ENCODE data around the gene CLASP1. TPM values are rescaled to one million over a fixed set of nuclear protein-coding genes. Genes with fewer than 3 reads are reported as not detected.
"Not testable (repeated sequence)": the region's sequence is repeated elsewhere in the genome, so short reads cannot be mapped to it uniquely, and the experiment has no call there.

The CLASP1 gene
- total and polyA plus RNA-seq, 2 experiments from 2014 or later: 20.1 to 37.4 TPM

DNA sequence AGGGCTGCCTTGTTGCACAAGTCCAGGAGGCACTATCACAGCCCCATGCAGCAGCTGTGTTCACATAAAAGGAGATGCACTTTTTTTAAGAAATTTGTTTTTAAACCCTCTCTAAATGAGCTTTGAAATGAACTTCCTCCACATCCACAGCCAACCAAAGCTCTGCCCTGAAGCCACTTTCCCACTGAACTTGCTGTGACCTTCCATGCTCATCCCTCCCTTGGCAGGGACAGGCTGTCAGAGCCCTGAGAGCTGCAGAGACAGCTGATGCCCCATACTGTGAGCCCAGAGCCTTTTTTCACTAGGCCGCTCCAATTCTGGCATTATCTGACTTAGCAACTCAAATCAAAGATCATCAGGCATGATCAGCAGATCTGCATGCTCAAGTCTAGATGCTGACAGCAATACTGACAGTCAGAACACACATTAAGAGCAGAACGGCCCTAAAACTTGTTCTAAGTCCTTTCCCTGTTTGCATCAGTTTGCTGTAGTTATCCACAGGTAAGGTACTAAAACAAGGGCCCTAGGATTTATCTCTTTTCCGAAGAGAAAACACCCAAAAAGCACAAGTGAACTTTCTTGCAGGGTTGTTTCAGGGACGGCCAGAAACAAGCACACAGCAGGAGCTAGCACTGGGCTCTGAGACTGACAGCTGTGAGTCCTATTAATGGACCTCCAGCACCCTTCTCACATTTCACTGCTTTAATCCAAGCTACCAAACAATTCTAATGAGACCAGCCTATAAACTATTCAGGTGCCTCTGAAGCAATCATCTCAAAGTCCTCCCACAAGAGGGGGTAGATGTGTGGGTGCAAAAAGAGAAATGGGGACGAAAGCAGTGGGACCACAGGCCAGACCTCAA, 83.6 kb downstream of the CLASP1 start:
- Histone ChIP-seq H3K27me3 (replicated peaks; ENCODE audit: insufficient read depth) (no peaks in the 10 kb centered on the region), H3K4me3 (no peak overlapping the region), H2AFZ (no peak overlapping the region), H3K9me3 (ENCODE audit: low read depth) (no peaks in the 10 kb centered on the region), H3K27ac (no peak overlapping the region), H3K79me2 (ENCODE audit: insufficient read depth) (peaks cover 81% of the 10 kb centered on the region), H3K4me1 (ENCODE audit: insufficient read depth) (peaks cover 26% of the 10 kb centered on the region), H3K9ac (no peak overlapping the region), H4K20me1 (ENCODE audit: insufficient read depth) (peaks cover 23% of the 10 kb centered on the region), H3K4me2 (ENCODE audit: unreplicated experiment) (no peak overlapping the region), H3K36me3 (ENCODE audit: low read depth) (no peaks in the 10 kb centered on the region), H3K9me2 (ENCODE audit: insufficient read depth) (no peaks in the 10 kb centered on the region), H3F3A (ENCODE audit: insufficient read depth) (peaks cover 28% of the 10 kb centered on the region)
- in situ Hi-C loops (cut with MboI): no loop called here
- 50 to 51% methylated on average over 5 of the region's 5 CpGs for WGBS, 2 experiments (ENCODE audit: low coverage in 1 of 2, low lambda C conversion rate in 2 of 2, missing lambda C conversion rate in 2 of 2)
- DNase-seq: peak; percentile 10
- TF ChIP-seq EZH2phosphoT487 (IDR thresholded peaks at IDR 0.05; ENCODE audit: insufficient read depth, low read depth) (no peak), EZH2 (IDR thresholded peaks at IDR 0.05; ENCODE audit: insufficient read depth, poor library complexity, severe bottlenecking) (no peak)

DNA sequence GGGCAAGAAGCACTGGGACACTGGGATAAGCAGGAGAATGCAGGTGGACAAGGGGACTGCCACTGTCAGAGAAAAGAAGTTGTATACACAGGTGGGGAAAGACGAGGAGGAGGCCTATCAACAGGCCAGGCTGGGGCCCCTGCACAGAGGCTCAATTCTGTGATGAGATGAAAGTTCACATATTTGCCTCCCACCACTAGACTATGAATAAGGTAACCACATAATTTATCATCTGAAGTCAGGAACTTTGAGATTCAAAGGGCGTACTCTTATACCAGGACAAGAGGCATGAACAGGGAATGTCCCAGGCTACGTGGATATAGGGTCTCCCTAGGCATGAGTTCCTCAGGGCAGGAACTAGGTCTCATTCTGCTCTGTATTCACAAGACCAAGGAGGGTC, 84.4 kb downstream of the CLASP1 start:
- H3K79me2 ChIP-seq (ENCODE audit: insufficient read depth): peaks cover 88% of the 10 kb centered on the region
- DNase-seq: no peak
- peaks cover 35% of the 10 kb centered on the region for H3F3A ChIP-seq (ENCODE audit: insufficient read depth)
- H3K27me3 ChIP-seq (replicated peaks; ENCODE audit: insufficient read depth): no peaks in the 10 kb centered on the region
- H3K27ac ChIP-seq: no peak overlapping the region
- H3K4me1 ChIP-seq (ENCODE audit: insufficient read depth): peaks cover 26% of the 10 kb centered on the region
- in situ Hi-C loops (cut with MboI): no loop called here
- no peak overlapping the region for H3K4me2 ChIP-seq (ENCODE audit: unreplicated experiment)
- no peak overlapping the region for H3K9ac ChIP-seq
- no peak overlapping the region for H2AFZ ChIP-seq
- H3K9me2 ChIP-seq (ENCODE audit: insufficient read depth): no peaks in the 10 kb centered on the region
- TF ChIP-seq EZH2 (IDR thresholded peaks at IDR 0.05; ENCODE audit: insufficient read depth, poor library complexity, severe bottlenecking) (no peak), EZH2phosphoT487 (IDR thresholded peaks at IDR 0.05; ENCODE audit: insufficient read depth, low read depth) (no peak)
- H4K20me1 ChIP-seq (ENCODE audit: insufficient read depth): peaks cover 30% of the 10 kb centered on the region
- no peaks in the 10 kb centered on the region for H3K36me3 ChIP-seq (ENCODE audit: low read depth)
- 96 to 98% methylated on average over 3 of the region's 3 CpGs for WGBS, 2 experiments (ENCODE audit: low coverage in 1 of 2, low lambda C conversion rate in 2 of 2, missing lambda C conversion rate in 2 of 2)
- H3K9me3 ChIP-seq (ENCODE audit: low read depth): no peaks in the 10 kb centered on the region
- no peak overlapping the region for H3K4me3 ChIP-seq

- H3K36me3 ChIP-seq (ENCODE audit: low read depth); H3K27me3 ChIP-seq (replicated peaks; ENCODE audit: insufficient read depth); DNase-seq; H2AFZ ChIP-seq; in situ Hi-C loops (cut with MboI); H3K9me2 ChIP-seq (ENCODE audit: insufficient read depth); H3K9me3 ChIP-seq (ENCODE audit: low read depth); H3K27ac ChIP-seq; H3K9ac ChIP-seq; H3K4me3 ChIP-seq; H3K4me2 ChIP-seq (ENCODE audit: unreplicated experiment): not testable (repeated sequence)
- Histone ChIP-seq H3K4me1 (ENCODE audit: insufficient read depth) (peaks cover 26% of the 10 kb centered on the region), H4K20me1 (ENCODE audit: insufficient read depth) (peaks cover 31% of the 10 kb centered on the region), H3K79me2 (ENCODE audit: insufficient read depth) (peaks cover 89% of the 10 kb centered on the region), H3F3A (ENCODE audit: insufficient read depth) (peaks cover 35% of the 10 kb centered on the region)
- WGBS, 2 experiments (ENCODE audit: low coverage in 1 of 2, low lambda C conversion rate in 2 of 2, missing lambda C conversion rate in 2 of 2): 83 to 85% methylated on average over 1 of the region's 1 CpG
Measured at GRCh38 chr2:121563754-121564153, 85.5 kb downstream of the CLASP1 start.

DNA sequence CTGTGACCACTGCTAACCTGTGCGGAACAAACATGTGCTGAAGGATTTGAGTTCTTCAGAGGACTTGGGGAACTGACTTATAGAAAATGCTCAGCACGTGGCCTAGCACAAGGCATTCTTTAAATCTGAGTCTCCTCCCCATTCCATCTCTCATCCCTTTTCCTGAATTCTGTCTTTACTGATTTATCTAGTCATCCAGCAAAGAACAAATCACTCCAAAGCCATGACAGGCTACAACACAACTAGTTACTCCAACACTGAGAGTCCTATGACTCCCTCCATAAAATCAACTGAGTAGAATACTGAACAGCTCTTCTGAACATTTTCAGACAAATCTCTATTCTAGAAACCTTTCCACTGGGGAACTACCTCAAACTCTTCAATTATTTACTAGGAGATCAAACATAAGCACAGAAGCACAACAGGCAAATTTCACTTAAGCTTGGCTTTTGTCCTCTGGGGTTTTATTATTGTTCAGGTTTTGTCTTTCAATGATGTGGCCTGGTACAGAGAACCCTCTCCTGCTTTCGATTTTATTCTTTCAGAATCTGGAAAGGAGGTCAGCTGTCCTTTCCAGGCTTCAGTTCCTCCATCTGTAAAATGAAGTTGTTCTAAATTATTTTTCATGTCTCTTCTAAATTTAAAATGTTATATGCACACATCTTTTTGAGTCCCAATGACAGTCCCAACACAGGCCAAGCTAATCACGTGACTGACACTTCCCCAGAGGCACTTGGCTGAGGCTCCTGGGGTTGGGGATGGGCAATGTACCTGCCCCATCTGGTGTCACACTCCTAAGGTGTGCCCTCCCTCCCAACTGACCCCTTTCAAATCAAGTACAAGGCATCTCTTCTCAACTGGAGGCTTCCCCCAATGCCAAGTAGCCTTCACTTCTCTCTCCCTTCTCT, 86.7 kb downstream of the CLASP1 start:
- no peak overlapping the region for H3K4me2 ChIP-seq (ENCODE audit: unreplicated experiment)
- H3K4me1 ChIP-seq (ENCODE audit: insufficient read depth): peaks cover 23% of the 10 kb centered on the region
- peaks cover 91% of the 10 kb centered on the region for H3K79me2 ChIP-seq (ENCODE audit: insufficient read depth)
- 80 to 85% methylated on average over 4 of the region's 4 CpGs for WGBS, 2 experiments (ENCODE audit: low coverage in 1 of 2, low lambda C conversion rate in 2 of 2, missing lambda C conversion rate in 2 of 2)
- in situ Hi-C loops (cut with MboI): no loop called here
- H3F3A ChIP-seq (ENCODE audit: insufficient read depth): peaks cover 30% of the 10 kb centered on the region
- H3K27ac ChIP-seq: peak overlapping the region; percentile 46
- TF ChIP-seq EZH2 (IDR thresholded peaks at IDR 0.05; ENCODE audit: insufficient read depth, poor library complexity, severe bottlenecking) (no peak), EZH2phosphoT487 (IDR thresholded peaks at IDR 0.05; ENCODE audit: insufficient read depth, low read depth) (no peak)
- H3K9me2 ChIP-seq (ENCODE audit: insufficient read depth): no peaks in the 10 kb centered on the region
- no peaks in the 10 kb centered on the region for H3K27me3 ChIP-seq (replicated peaks; ENCODE audit: insufficient read depth)
- no peaks in the 10 kb centered on the region for H3K36me3 ChIP-seq (ENCODE audit: low read depth)
- H3K9me3 ChIP-seq (ENCODE audit: low read depth): no peaks in the 10 kb centered on the region
- H3K9ac ChIP-seq: no peak overlapping the region
- no peak for DNase-seq
- peaks cover 31% of the 10 kb centered on the region for H4K20me1 ChIP-seq (ENCODE audit: insufficient read depth)
- H2AFZ ChIP-seq: no peak overlapping the region
- H3K4me3 ChIP-seq: no peak overlapping the region

Data from GM23248 (cell line).